ENCODE measurements around the gene WDR44.
"Not testable (repeated sequence)": the region's sequence is repeated elsewhere in the genome, so short reads cannot be mapped to it uniquely, and the experiment has no call there.

Gene WDR44

GRCh38 chrX:118486693-118487092 lies 140.8 kb downstream of the WDR44 start:
- DNase-seq, result not testable (repeated sequence)

DNA sequence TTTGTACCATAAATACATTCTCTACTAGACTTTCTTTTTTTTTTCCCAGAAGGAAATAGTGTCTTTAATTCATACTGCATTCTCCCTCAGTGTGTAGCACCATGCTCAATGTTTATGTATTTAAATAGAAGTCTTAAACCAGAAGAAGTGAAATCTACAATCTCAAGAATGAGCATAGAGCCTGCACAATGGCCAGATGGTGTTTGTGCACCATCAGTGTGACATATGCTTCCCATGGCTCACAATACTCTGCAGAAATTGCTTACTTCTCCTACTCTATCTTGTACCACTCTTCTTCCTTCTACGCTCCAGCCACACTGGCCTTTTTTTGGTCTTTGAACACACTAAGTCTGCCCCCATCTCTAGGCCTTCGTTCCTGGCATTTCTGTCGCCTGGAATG lies 147.1 kb downstream of the WDR44 start:
- DNase-seq, result no peak

DNA sequence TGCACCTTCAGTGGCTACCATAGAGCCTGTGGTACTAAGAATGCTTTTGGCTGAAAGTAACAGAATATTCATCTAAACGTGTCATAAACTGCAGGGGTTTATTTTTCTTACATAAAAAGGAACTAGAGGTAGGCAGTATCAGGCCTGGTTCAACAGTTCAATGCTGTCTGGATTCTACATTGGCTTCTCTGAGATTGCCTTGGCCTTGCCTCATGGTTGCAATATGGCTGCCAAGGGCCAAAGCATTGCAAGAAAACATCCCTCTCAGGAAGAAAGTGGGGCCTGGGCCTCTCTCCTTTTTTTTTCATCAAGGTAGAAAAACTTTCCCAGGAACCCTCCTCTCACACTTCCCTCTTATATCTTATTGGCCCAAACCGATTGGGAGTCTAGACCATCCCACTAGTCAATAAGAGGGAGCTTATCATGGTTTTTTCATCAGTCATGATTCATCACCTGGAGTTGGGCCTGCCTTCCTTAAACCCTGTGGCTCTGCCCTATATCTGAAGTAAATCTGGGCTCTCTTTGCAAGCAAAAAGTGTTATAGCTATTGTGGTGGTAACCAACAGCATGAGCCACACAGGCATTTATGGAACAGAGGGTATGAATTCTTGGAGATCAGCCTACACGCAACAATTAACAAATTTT lies 147.9 kb downstream of the WDR44 start:
- no peak for DNase-seq

GRCh38 chrX:118495061-118495921 lies 149.4 kb downstream of the WDR44 start, which contains the start of gene DOCK11:
Gene DOCK11, plus strand, starts transcription at chrX:118495815. Its CDS starts 157 bp downstream, at chrX:118495972.
- DNase-seq, result peak; percentile 89

- peak; percentile 85 for DNase-seq
These were observed 150.3 kb downstream of the WDR44 start for GRCh38 chrX:118495958-118496762.

DNA sequence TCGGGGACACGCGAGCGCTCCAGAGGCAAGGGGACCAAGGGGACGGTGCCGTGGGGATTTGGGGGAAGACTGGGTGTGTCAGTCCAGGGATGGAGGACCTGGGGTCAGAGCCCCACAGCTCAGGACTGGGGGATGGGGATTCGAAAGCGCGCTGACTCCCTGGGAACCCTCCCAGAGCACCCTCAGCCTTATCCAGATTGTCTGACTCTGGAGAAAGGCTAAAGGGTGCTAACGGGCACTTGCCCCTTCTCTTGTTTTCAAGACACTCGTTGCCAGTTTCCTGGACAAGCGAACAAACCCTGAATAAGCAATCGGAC lies 150.8 kb downstream of the WDR44 start:
- DNase-seq, result no peak

DNA sequence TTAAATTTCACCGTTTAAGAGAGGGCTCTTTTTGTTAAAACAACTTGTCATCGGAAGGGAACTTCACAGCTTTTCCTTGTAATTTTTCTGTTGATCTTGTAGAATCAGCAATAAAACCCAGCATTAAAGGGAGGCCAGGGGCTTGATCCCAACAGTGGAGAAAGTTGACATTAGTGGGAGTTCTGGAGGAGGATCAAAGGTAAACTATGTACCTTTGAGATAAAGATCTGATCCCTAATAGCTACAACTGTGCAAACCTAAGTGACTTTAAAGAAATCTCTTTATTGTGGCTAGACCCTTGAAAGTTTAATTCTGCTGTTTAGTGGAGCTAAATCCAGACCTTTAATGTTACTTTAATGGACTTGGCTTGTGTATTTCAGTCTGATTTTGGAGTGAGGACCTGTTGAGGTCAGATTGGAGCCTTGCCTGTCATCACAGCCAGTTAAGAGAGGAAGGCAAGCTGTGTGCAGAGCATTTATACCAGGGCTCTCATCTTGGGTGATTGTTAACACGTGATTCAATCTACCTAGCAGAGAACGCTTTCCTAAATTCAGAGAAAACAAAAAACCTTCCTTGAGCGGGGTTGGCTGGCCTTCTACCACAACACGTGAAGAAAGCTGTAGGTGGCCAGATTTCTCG lies 151.4 kb downstream of the WDR44 start:
- peak; percentile 14 for DNase-seq

DNA sequence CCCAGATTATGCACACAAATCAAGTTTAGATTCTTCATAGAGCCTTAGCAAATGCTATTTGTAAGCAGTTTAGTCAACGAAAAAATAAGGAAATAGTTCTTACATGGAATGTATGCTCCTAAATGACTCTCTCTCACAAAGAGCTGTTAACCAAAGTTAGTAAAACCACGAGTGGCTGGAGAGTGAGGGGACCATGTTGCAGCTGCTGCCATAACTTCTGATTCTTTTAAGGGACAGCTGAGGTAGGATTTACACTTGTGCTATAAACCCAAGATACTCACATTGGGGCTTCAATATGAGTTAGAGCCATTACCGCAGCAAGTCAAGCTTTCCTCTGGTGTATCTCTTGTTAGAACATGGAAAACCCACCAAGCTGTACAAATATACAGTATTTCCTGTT lies 152.4 kb downstream of the WDR44 start:
- no peak for DNase-seq

- DNase-seq, result no peak
These were observed 152.8 kb downstream of the WDR44 start for GRCh38 chrX:118498755-118499154.

DNA sequence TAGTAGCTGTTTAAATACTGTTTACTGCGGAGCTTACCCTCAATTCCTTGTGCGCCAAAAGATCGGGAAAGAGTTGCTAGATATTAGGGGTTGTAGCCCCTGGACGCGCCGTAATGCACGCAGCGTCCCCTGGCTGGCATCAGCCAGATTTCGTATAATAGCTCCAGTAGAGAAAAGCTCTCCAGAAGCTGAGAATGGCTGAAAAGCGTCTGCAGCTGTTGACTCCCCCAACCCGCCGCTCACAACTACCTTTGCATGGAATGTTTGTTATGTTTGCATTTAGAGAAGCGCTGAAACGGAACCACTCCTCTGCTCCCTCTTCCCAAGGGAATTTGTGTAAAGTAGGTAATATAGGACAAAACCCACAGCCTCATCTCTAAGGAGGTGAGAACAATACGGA lies 153.4 kb downstream of the WDR44 start:
- DNase-seq, result no peak
